D721Med (cell line): Measurements from ENCODE around the gene FAM20C.

Experiments used
- DNase-seq: peaks from one replicate; pipeline ENCODE4 v3.0.0; 2011; ENCODE audit warnings: low spot score; ENCODE audit not compliant: insufficient read length
- FAIRE-seq: peaks from 2 replicates; lab custom pipeline; 2011; peaks lifted over from hg19 to GRCh38; lab: Jason Lieb, UNC
- TF ChIP-seq, protein P1 (sequence below): IDR thresholded peaks from 2 replicates; pipeline ENCODE4 v1.5.1; 2012; ENCODE audit warnings: mild to moderate bottlenecking, control low read depth; ENCODE audit not compliant: insufficient read depth; ENCODE audit errors: missing control alignments

Gene FAM20C

GRCh38 chr7:154096-154799, 38.1 kb upstream of the FAM20C start:
- DNase-seq (no peak), FAIRE-seq (no peak)
- TF ChIP-seq, protein P1, sequence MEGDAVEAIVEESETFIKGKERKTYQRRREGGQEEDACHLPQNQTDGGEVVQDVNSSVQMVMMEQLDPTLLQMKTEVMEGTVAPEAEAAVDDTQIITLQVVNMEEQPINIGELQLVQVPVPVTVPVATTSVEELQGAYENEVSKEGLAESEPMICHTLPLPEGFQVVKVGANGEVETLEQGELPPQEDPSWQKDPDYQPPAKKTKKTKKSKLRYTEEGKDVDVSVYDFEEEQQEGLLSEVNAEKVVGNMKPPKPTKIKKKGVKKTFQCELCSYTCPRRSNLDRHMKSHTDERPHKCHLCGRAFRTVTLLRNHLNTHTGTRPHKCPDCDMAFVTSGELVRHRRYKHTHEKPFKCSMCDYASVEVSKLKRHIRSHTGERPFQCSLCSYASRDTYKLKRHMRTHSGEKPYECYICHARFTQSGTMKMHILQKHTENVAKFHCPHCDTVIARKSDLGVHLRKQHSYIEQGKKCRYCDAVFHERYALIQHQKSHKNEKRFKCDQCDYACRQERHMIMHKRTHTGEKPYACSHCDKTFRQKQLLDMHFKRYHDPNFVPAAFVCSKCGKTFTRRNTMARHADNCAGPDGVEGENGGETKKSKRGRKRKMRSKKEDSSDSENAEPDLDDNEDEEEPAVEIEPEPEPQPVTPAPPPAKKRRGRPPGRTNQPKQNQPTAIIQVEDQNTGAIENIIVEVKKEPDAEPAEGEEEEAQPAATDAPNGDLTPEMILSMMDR = no peak

DNA sequence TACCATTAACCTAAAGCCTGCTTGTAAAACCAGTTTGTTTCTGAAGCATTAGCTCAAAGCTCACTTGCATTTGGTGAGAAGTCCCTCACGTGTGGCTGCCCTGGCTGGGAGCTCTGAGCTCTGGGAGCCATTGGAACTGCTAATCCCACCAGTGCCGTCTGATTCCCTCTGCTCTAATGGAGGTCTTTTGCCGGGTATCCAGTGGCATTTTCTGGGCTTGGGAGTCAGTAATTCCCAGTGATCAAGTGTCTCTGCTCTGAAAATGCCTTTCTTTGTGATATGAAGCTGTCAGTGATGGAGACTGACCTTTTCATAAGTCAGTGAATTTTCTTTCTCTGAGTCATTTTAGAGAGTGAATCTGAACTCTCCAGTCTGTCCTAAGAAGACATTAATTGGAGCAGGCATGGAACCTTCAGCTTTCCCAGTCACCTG, 36.9 kb upstream of the FAM20C start:
- FAIRE-seq (no peak), DNase-seq (no peak)

GRCh38 chr7:156111-157007, 36.0 kb upstream of the FAM20C start:
- DNase-seq = no peak
- TF ChIP-seq, protein P1 = no peak
- no peak for FAIRE-seq

More for the DNA sequence above, 36.9 kb upstream of the FAM20C start:
- TF ChIP-seq, protein P1 = no peak

- TF ChIP-seq, protein P1 = no peak
- no peak for FAIRE-seq
- DNase-seq = no peak
These were observed 35.4 kb upstream of the FAM20C start for GRCh38 chr7:157008-157310.

- TF ChIP-seq, protein P1 = no peak
- FAIRE-seq = no peak
- no peak for DNase-seq
These were observed 34.4 kb upstream of the FAM20C start for GRCh38 chr7:157771-158625.

DNA sequence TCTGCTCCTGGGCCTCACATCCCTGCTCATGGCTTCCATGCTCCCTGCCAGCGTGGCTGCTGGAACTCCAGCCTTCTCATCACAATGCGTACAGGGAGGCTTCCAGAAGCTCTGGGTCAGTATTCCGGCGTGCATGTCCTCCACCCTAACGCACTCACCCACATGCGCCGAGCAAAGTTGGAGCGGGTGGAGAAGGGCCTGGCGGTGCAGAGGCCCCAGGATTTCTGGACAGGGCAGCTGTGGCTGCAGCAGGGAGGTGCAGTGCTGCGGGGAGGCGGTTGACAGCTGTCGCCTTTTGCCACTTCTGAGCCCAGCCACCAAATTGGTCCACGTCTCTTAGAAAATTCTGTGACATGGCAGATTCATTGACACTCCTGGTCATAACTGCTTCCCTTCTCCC, 33.6 kb upstream of the FAM20C start:
- DNase-seq (no peak), FAIRE-seq (no peak)
- TF ChIP-seq, protein P1 = no peak
